Eye (tissue), 1 donor: ENCODE data around the gene CHMP1B.
"Not testable (repeated sequence)": the region's sequence is repeated elsewhere in the genome, so short reads cannot be mapped to it uniquely, and the experiment has no call there.

Experiments
- DNase-seq: peaks from one replicate; pipeline ENCODE4 v3.0.0-alpha.2; 2015

Gene CHMP1B

GRCh38 chr18:11842562-11842961 is 8.7 kb upstream of the CHMP1B start:
- peak; percentile 45 for DNase-seq

DNA sequence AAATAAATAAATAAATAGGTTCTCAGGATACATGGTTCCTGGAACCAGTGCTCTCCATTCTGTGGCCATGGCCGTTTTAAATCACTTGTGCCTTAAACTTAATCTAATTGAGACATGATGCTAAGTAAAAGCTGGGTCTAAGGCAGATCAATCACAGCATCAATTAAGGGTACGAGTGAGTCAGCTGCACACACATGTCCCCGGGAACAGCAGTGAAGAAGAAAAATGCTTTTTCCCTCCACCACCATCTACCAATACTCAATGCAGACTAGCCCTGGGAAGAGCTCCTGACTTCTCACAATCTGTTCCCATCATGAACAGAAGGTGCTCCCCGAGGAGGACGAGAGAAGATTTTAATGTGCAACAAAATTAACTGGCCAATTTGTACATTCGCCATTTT is 6.8 kb upstream of the CHMP1B start:
- DNase-seq, result no peak

GRCh38 chr18:11845654-11846053 is 5.6 kb upstream of the CHMP1B start:
- DNase-seq, result no peak

DNA sequence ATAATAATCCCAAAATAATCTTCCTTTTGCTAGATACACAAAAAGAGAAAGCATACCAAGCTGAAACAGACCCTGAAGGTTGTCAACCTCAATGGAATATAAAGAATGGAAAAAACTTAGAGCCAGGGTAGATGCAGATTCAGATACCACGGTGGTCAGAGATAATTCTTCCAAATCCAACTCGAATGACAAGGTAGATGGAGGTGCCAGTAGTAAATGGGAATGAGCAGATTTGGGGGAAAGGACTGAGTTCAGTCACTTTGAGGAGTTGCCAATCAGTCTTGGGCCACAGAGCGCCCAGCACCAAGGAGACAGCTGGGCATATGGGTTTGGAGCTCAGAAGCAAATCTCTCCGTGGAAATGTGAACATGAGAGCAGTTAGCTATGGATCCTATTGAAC is 3.4 kb upstream of the CHMP1B start:
- DNase-seq, result no peak

- no peak for DNase-seq
Measured at GRCh38 chr18:11849279-11849678, 1.9 kb upstream of the CHMP1B start.

DNA sequence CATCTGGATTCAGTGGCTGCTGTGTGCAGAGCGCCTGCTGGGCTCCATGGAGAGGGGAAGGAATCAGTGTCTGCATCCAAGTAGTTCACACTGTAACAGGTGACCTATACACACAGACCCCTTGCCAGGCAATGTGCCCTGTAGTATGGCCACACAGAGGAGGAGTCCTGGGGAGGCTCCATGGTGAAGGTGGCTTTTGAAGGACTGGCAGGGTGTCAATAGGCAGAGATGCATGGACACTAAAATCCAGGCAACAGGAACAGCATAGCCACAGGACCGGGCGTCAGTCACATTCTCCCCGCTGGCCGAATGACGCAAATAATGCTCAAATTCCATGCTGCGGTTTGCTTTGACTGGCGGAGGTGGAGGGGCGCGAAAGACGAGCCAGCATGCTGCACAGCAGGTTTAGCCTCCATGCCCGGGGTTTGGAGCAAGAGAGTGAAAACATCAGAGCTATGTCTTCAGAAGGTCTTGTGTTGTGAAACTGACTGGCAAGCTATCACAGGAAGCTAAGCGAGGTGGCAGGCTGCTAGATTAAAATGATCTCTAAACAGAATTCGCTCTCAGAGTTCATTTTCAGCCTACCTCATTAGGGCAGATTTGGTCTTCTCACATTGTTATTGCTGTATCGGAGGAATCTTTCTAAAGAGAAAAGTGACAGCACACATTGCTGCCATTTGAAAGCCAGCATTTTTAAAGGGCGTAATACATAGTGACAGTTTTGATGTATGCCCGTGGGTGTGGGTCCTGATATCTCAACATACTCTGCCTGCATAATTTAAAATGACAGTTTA is 1.2 kb upstream of the CHMP1B start:
- DNase-seq, result peak; percentile 87

- DNase-seq, result no peak
Measured at GRCh38 chr18:11850821-11851145, 430 bp upstream of the CHMP1B start.

GRCh38 chr18:11851806-11852337 is 659 bp downstream of the CHMP1B start:
- peak; percentile 75 for DNase-seq

- not testable (repeated sequence) for DNase-seq
Measured at GRCh38 chr18:11854554-11854953, 3.3 kb downstream of the CHMP1B start.

- peak; percentile 42 for DNase-seq
Measured at GRCh38 chr18:11857177-11857887, 6.1 kb downstream of the CHMP1B start.

GRCh38 chr18:11859282-11859830 is 8.1 kb downstream of the CHMP1B start:
- no peak for DNase-seq

- no peak for DNase-seq
Measured at GRCh38 chr18:11859903-11860407, 8.7 kb downstream of the CHMP1B start.

GRCh38 chr18:11860594-11861450 is 9.6 kb downstream of the CHMP1B start:
- no peak for DNase-seq

- peak; percentile 23 for DNase-seq
Measured at GRCh38 chr18:11861583-11862288, 10.5 kb downstream of the CHMP1B start.

DNA sequence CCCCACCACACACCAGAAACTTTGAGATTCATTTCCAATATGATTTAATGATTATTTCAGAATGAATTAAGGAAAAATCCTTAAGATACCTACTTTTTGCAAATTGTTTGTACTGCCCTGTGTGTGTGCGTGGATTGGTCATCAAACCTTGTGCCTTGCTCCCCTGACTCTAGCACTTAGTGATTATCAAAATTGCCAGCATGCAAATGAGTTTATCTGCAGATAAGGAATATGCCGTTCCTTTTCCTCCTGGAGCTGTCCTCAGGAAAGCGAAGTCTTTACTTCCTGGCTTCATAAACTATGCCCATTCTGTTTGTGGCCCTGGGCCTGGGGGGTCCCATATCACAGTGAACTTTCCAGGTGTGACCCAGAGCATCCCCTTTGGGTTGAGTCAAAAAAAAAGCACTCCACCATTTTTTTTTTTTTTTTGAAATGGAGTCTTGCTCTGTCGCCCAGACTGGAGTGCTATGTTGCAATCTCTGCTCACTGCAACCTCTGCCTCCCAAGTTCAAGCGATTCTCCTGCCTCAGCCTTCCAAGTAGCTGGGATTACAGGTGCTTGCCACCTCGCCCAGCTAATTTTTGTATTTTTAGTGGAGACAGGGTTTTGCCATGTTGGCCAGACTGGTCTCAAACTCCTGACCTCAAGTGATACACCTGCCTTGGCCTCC is 11.4 kb downstream of the CHMP1B start:
- no peak for DNase-seq

DNA sequence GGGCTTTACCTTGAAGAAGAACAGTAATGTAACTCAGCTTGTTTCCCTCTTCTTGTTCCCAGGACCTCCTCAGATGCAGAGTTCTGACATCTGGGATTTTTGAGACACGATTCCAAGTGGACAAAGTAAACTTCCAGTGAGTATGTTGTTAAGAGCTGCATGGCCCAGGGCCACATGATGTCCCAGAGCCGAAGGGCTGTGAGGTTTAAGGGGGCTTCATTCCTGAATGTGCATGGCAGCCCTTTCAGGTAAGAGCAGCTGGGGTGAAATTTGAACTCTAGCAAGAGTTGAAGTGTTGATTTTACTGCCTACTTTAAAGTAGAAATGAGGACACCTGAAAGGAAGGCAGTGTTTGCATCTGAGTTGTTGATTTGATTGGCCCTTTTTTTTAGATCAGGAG is 13.3 kb downstream of the CHMP1B start:
- no peak for DNase-seq

DNA sequence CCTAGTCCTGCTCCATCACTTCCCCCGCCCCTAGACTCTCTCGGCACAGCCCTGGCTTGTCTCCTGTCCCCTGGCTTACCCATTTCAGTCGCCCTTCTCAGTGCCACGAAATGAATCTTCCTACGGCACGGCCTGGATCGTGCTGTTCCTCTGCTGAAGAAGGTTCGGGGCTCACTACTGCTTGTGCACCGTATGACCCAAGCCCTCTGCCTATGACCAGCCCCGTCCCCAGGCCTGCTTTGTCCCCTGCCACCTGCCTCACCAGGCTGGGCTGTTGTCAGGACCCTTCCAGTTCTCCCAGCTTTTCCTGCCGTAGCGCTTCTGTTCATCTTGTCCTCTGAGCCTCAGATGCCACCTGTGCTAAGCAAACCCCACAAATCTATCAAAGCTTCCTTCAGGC is 13.9 kb downstream of the CHMP1B start:
- DNase-seq, result no peak

DNA sequence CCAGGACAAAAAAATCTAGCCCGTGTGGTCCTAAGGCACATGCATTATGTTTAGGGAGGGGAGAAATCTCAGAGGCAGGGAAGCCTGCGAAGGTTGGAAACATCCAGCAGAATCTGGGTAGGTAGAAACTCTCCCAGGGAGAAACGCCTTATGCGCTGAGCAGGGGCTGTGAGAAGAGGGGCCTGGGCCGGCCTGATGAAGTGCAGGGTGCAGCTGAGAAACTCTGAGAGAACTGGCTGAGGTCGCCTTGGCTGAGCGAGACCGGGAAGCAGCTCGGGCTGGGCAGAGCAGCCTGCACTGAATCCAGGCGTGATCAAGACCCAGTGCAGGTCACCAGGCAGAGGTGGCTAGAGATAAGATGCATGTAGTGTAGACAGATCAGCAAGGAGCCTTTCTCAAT is 15.1 kb downstream of the CHMP1B start:
- no peak for DNase-seq

DNA sequence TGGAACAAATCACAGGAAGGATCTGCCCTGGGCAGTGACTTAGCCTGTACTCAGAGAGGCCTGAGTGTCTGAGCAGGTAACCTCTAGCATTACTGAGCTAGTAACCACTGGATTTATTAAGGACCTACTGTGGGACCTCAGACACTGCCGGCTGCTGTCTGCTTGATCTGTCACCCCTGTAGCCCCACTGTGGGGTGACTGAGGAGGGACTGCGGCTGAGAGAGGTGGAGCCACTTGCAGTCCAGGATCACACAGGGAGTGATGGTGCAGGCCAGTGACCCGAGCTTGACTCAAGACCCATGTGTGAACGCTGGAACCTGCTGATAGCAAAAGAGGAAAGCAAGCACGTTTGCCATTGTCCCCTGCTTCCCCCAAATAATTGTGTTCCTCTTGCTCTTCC is 15.6 kb downstream of the CHMP1B start:
- no peak for DNase-seq

- no peak for DNase-seq
Measured at GRCh38 chr18:11868230-11868629, 17.0 kb downstream of the CHMP1B start.

- no peak for DNase-seq
Measured at GRCh38 chr18:11871501-11871900, 20.3 kb downstream of the CHMP1B start.
